ENCODE measurements around the gene PPP1R2.
"Not testable (repeated sequence)": the region's sequence is repeated elsewhere in the genome, so short reads cannot be mapped to it uniquely, and the experiment has no call there.

Gene PPP1R2

DNA sequence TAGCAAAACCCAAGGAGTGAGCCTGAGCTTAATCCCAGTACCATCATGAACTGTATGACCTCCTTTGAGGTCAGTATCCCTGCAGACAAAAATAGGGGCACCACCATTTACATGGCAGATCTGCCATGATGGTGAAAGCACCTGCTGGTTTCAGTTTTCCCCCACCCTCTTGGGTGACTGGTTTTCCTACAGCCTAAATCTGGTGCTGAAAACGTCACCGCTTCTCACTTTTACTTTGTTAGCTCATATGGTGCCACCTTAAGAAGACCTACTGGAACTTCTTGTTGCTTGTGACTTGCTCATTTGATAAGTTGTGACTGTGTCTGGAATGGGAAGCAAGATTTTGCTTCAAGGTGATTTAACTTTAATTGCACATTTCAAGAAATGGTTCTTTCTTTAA lies 5.1 kb downstream of the PPP1R2 start:
- DNase-seq (ENCODE audit: low spot score) = peak; percentile 79

DNA sequence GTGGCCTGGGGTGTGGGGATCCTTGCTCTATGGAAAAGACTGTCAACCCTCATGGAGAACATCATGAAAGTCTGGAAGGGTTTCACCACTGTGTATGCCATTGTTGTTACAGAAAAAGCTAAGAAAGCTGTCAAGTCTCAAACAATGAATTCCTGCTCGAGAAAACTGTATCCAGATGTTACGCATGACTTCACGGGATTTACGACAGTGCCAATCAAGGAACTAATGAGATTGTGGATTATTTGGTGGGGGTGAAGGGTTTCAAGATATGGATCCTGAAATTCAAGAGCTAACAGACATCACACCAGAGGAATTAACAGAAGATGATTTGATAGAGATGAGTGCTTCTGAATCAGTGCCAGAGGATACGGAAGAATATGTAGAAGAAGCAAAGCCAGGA lies 7.8 kb downstream of the PPP1R2 start:
- DNase-seq (ENCODE audit: low spot score) = no peak

DNA sequence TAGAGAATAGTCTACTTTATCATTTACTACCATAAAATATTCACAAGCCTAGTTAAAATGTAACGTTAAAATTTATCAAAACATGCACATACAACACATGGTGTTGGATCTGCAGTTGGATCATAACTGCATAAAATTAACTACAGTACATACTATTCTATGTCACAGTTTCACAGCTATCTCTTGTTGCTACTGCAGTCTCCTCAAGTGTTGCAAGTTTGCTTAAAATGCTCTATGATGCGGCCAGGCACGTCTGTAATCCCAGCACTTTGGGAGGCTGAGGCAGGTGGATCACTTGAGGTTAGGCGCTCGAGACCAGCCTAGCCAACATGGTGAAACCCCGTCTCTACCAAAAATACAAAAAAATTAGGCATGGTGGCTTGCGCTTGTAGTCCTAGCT lies 10.3 kb downstream of the PPP1R2 start:
- DNase-seq (ENCODE audit: low spot score) = no peak

DNA sequence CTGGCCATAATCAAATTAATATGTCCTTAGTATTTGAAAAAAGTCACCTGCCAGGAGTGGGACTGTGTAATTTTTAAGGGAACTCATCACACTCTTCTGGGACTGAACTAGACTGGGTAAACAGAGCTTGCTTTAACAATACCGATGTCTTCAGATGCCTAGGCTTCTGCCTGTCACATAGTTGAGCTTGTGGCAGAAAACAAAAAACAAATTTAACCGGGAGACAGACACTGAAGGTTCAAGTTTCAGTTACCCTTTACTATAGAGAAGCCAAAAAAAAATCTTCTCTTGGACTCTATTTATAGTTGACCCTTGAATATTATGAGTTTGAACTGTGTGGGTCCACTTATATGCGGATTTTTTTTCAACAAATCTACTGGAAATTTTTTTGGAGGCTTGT lies 10.8 kb downstream of the PPP1R2 start:
- DNase-seq (ENCODE audit: low spot score) = no peak

- DNase-seq (ENCODE audit: low spot score) = no peak
Measured at GRCh38 chr3:195531683-195532082, 11.4 kb downstream of the PPP1R2 start.

GRCh38 chr3:195526492-195526891 lies 16.6 kb downstream of the PPP1R2 start:
- DNase-seq (ENCODE audit: low spot score) = no peak

GRCh38 chr3:195524171-195524896 lies 18.8 kb downstream of the PPP1R2 start:
- peak; percentile 54 for DNase-seq (ENCODE audit: low spot score)

GRCh38 chr3:195522254-195523023 lies 20.7 kb downstream of the PPP1R2 start:
- DNase-seq (ENCODE audit: low spot score) = peak; percentile 37

GRCh38 chr3:195517030-195517429 lies 26.1 kb downstream of the PPP1R2 start:
- no peak for DNase-seq (ENCODE audit: low spot score)

GRCh38 chr3:195514610-195515235 lies 28.4 kb downstream of the PPP1R2 start:
- DNase-seq (ENCODE audit: low spot score) = not testable (repeated sequence)

DNA sequence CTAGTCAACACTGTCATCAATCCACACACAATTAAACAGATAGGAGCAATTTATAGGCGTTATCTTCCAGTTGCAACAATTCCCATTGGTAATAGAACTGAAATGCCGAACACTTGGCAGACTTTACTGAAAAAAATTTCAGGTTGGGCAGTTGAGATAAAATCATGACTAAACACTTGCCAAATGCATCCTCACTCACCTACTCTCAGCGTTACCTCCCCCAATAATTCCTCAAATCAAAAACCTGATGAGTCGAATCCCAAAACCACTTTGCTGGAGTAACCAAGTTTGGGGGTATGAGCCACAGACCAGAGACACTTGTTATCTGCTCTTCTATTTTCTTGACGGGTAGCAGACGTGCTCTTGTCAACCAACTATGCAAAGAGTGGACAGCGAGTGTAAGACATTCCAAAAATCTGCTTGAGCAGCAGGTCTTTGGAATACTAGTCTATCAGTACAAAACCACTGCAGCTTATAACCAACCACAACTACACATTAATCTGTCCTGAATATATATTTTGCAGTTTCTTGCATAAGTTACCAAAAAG lies 30.3 kb downstream of the PPP1R2 start:
- DNase-seq (ENCODE audit: low spot score) = no peak

DNA sequence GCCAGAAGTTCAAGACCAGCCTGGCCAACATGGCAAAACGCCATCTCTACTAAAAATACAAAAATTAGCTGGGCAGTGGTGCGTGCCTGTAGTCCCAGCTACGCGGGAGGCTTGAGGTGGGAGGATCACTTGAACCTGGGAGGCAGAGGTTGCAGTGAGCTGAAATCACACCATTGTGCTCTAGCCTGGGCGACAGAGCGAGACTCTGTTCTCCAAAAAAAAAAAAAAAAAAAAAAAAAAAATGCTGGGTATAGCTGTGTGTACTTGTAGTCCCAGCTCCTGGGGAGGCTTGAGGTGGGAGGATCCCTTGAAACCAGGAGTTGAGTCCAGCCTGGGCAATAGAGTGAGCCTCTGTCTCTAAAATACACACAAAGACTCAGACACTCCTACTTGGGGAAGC lies 32.0 kb downstream of the PPP1R2 start:
- no peak for DNase-seq (ENCODE audit: low spot score)

GRCh38 chr3:195508185-195508584 lies 34.9 kb downstream of the PPP1R2 start:
- no peak for DNase-seq (ENCODE audit: low spot score)

GRCh38 chr3:195475614-195476013 lies 67.5 kb downstream of the PPP1R2 start:
- no peak for DNase-seq (ENCODE audit: low spot score)

DNA sequence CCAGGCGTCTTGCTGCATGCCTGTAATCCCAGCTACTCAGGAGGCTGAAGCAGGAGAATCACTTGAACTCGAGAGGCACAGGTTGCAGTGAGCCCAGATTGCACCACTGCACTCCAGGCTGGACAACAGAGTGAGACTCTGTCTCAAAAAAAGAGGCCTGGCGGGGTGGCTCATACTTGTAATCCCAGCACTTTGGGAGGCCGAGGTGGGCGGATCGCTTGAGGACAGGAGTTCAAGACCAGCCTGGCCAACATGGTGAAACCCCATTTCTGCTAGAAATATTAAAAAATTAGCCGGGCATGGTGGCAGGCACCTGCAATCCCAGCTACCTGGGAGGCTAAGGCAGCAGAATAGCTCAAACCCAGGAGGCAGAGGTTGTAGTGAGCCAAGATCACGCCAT lies 68.0 kb downstream of the PPP1R2 start:
- DNase-seq (ENCODE audit: low spot score) = not testable (repeated sequence)

- DNase-seq (ENCODE audit: low spot score) = no peak
Measured at GRCh38 chr3:195468841-195469240, 74.3 kb downstream of the PPP1R2 start.

GRCh38 chr3:195468391-195468776 lies 74.7 kb downstream of the PPP1R2 start:
- DNase-seq (ENCODE audit: low spot score) = no peak

- peak; percentile 62 for DNase-seq (ENCODE audit: low spot score)
Measured at GRCh38 chr3:195467641-195468390, 75.3 kb downstream of the PPP1R2 start.

- no peak for DNase-seq (ENCODE audit: low spot score)
Measured at GRCh38 chr3:195466251-195466650, 76.9 kb downstream of the PPP1R2 start.

Data from activated CD4-positive, alpha-beta T cell treated with anti-CD3 and anti-CD28 coated beads, Interleukin-2, Interleukin-4, amounts not matched to agents 100 ng/mL and 50 ng/mL, durations not matched to agents 16 hours and 8 hours (primary cell).